Uterus (tissue), 2 donors: ENCODE results near the gene TMEM143.
"Not testable (repeated sequence)": the region's sequence is repeated elsewhere in the genome, so short reads cannot be mapped to it uniquely, and the experiment has no call there.

Experiments used
- POLR2A ChIP-seq, 2 donors: fragments of 450-650 bp; IDR thresholded peaks; one replicate each; pipeline ENCODE4 v1.6.1; 2016; ENCODE audit warnings: antibody characterized with exemption in 2 of 2, mild to moderate bottlenecking in 1 of 2, moderate library complexity in 1 of 2
- TF ChIP-seq, protein P1 (sequence below), 4 experiments: fragments of 200-600 bp in 2 of 4; fragments of 450-650 bp in 2 of 4; sonication (generic) in 2 of 4; IDR thresholded peaks; one replicate each; pipeline ENCODE4 v1.5.1; 2016 to 2019; ENCODE audit warnings: antibody characterized with exemption in 4 of 4, mild to moderate bottlenecking in 2 of 4, moderate library complexity in 1 of 4

DNA sequence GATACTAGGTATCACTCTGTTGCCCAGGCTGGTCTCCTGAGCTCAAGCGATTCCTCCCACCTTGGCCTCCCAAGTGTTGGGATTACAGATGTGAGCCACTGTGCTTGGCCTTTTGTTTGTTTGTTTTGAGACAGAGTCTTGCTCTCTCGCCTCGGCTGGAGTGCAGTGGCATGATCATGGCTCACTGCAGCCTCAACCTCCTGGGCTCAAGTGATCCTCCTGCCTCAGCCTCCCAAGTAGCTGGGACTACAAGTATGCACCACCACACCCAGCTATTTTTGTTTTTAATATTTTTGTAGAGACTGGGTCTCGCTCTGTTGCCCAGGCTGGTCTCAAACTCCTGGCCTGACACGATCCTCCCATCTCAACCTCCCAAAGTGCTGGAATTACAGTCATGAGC, 8.0 kb upstream of the TMEM143 start:
- TF ChIP-seq, protein P1, sequence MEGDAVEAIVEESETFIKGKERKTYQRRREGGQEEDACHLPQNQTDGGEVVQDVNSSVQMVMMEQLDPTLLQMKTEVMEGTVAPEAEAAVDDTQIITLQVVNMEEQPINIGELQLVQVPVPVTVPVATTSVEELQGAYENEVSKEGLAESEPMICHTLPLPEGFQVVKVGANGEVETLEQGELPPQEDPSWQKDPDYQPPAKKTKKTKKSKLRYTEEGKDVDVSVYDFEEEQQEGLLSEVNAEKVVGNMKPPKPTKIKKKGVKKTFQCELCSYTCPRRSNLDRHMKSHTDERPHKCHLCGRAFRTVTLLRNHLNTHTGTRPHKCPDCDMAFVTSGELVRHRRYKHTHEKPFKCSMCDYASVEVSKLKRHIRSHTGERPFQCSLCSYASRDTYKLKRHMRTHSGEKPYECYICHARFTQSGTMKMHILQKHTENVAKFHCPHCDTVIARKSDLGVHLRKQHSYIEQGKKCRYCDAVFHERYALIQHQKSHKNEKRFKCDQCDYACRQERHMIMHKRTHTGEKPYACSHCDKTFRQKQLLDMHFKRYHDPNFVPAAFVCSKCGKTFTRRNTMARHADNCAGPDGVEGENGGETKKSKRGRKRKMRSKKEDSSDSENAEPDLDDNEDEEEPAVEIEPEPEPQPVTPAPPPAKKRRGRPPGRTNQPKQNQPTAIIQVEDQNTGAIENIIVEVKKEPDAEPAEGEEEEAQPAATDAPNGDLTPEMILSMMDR (IDR thresholded peaks at IDR 0.05) = not testable (repeated sequence)
- not testable (repeated sequence) for TF ChIP-seq POLR2A (IDR thresholded peaks at IDR 0.05)
